ENCODE data around the gene VMAC. TPM values are rescaled to one million over a fixed set of nuclear protein-coding genes. Genes with fewer than 3 reads are reported as not detected.
A peak's percentile ranks its signal among the peaks of the same experiment; 100 is the strongest.

Gene VMAC
- total and polyA plus RNA-seq, 2 of the 8 experiments (the other 6 are each of a cell fraction or from before 2014, with no cell fraction given) = 1.3 to 2.2 TPM

- ChIA-PET POLR2A (ENCODE audit: partially characterized antibody) (interaction anchor here (0.6 to 1.9 kb wide), 4 partner anchors 10 to 21 kb away, joined by 3 to 6 read pairs (median 4); partner anchors contain the start of gene RANBP3), CTCF (ENCODE audit: partially characterized antibody) (interaction anchor here (0.6 to 5.8 kb wide), 6 partner anchors 9 to 148 kb away, joined by 4 to 43 read pairs (median 4); no protein-coding TSS in a partner anchor)
- Histone ChIP-seq H3K23ac (ENCODE audit: insufficient read length) (no peak overlapping the region), H3K9me3 (ENCODE audit: insufficient read depth in 2 of 2, low read depth in 1 of 2, low read length in 1 of 2) (no peaks in the 10 kb centered on the region), H3K4me1 (replicated peaks in 1 of 4; ENCODE audit: control insufficient read depth in 3 of 4, insufficient read depth in 4 of 4, low read length in 3 of 4) (peaks cover 16 to 48% (median 32%) of the 10 kb centered on the region in 4 experiments), H4K91ac (replicated peaks; ENCODE audit: insufficient read length, low read length) (no peak overlapping the region), H3K18ac (ENCODE audit: extremely low read depth, low read length) (no peak overlapping the region), H2BK20ac (ENCODE audit: low read length) (no peak overlapping the region), H2BK5ac (ENCODE audit: low read depth, low read length) (0 out of 2 replicates have a peak overlapping the region, but pooled peaks have one; percentile 9), H4K8ac (ENCODE audit: extremely low read depth, insufficient read depth, low read length) (no peak overlapping the region), H2BK120ac (replicated peaks; ENCODE audit: low read depth, low read length) (no peak overlapping the region), H3K79me1 (ENCODE audit: low read depth, low read length) (peaks cover 41% of the 10 kb centered on the region), H2BK15ac (ENCODE audit: low read length) (no peak overlapping the region), H3K27ac (ENCODE audit: low read depth, low read length) (no peak overlapping the region), H2AK5ac (ENCODE audit: low read depth, low read length) (no peak overlapping the region; the same call in 1 of the 2 replicates), H3K27me3 (replicated peaks in 1 of 4; ENCODE audit: control insufficient read depth in 3 of 4, extremely low read depth in 1 of 4, insufficient read depth in 3 of 4, low read length in 3 of 4) (no peaks in the 10 kb centered on the region; a peak in 1 of 7 replicates), H3K56ac (replicated peaks; ENCODE audit: insufficient read length, low read depth, low read length) (no peak overlapping the region), H2BK12ac (ENCODE audit: low read depth, low read length) (no peak overlapping the region), H3K36me3 (ENCODE audit: control insufficient read depth in 2 of 4, insufficient read depth in 4 of 4, low read length in 3 of 4) (no peaks in the 10 kb centered on the region), H3K4me3 (ENCODE audit: extremely low read depth in 1 of 4, insufficient read depth in 2 of 4, low read depth in 3 of 4, low read length in 4 of 4) (no peak overlapping the region; a peak in 1 of 8 replicates), H3K23me2 (ENCODE audit: low read depth, low read length) (no peaks in the 10 kb centered on the region), H2AFZ (ENCODE audit: low read length) (no peak overlapping the region), H4K5ac (ENCODE audit: insufficient read length, low read depth, low read length) (no peak overlapping the region), H3K4me2 (ENCODE audit: insufficient read depth in 1 of 2, low read depth in 2 of 2, low read length in 2 of 2) (0 out of 4 replicates have a peak overlapping the region, but pooled peaks of 1 of the 2 experiments have one; percentile 16), H3K79me2 (ENCODE audit: control insufficient read depth in 1 of 2, insufficient read depth in 2 of 2, low read length in 2 of 2) (peaks cover 9 to 94% of the 10 kb centered on the region in 2 experiments), H3K14ac (ENCODE audit: insufficient read length) (no peak overlapping the region), H3K4ac (replicated peaks; ENCODE audit: insufficient read length, low read depth, low read length) (no peak overlapping the region), H4K20me1 (replicated peaks in 1 of 2; ENCODE audit: control insufficient read depth in 1 of 2, insufficient read depth in 2 of 2, low read length in 2 of 2) (peaks cover 37 to 47% of the 10 kb centered on the region in 2 experiments), H3K9ac (replicated peaks in 1 of 4; ENCODE audit: extremely low read depth in 1 of 4, low read depth in 3 of 4, low read length in 3 of 4) (no peak overlapping the region)
- DNase-seq (ENCODE audit: low read depth in 1 of 2, low spot score in 2 of 2) = no peak
- 87% methylated on average over 10 of the region's 10 CpGs; no CpG with 5 or more reads in 1 of the 2 experiments for WGBS, 2 experiments (ENCODE audit: extremely low coverage in 1 of 2, insufficient coverage in 1 of 2, insufficient read length in 1 of 2, insufficient replicate concordance in 2 of 2, low coverage in 1 of 2, low lambda C conversion rate in 2 of 2, missing lambda C conversion rate in 1 of 2)
- FAIRE-seq = no peak
- TF ChIP-seq RAD21 (IDR thresholded peaks at IDR 0.05 in 1 of 2, conservative IDR thresholded peaks at IDR 0.05 in 1 of 2; ENCODE audit: low read depth in 2 of 2, low read length in 2 of 2) (no peak), CTBP2 (IDR thresholded peaks at IDR 0.05; ENCODE audit: borderline replicate concordance, insufficient read depth, insufficient read length, low read length) (no peak), CREB1 (IDR thresholded peaks at IDR 0.05) (no peak), BCL11A (IDR thresholded peaks at IDR 0.05; ENCODE audit: low read depth in 2 of 2, low read length in 2 of 2) (no peak), CBX8 (IDR thresholded peaks at IDR 0.05; ENCODE audit: borderline replicate concordance, low read depth, low read length) (no peak), JUND (IDR thresholded peaks at IDR 0.05; ENCODE audit: low read length) (no peak), PHF8 (conservative IDR thresholded peaks at IDR 0.05; ENCODE audit: low read depth, low read length) (no peak), KDM5A (IDR thresholded peaks at IDR 0.05; ENCODE audit: low read length) (no peak), SIN3A (conservative IDR thresholded peaks at IDR 0.05 in 1 of 2, IDR thresholded peaks at IDR 0.05 in 1 of 2; ENCODE audit: low read depth in 1 of 2, low read length in 2 of 2) (no peak), RXRA (IDR thresholded peaks at IDR 0.05; ENCODE audit: insufficient read depth, low read depth, low read length) (no peak), SRF (IDR thresholded peaks at IDR 0.05; ENCODE audit: low read depth, low read length) (no peak), BRCA1 (IDR thresholded peaks at IDR 0.05; ENCODE audit: low read depth, low read length) (no peak), KDM1A (IDR thresholded peaks at IDR 0.05; ENCODE audit: borderline replicate concordance, low read length) (no peak)
Measured at GRCh38 chr19:5957170-5957569, 52.5 kb downstream of the VMAC start.
